PC-9 (cell line): Measurements from ENCODE around the gene ZNF384. TPM values are rescaled to one million over a fixed set of nuclear protein-coding genes. Genes with fewer than 3 reads are reported as not detected.

Experiments
- BruUV-seq: library from RNA; stranded (reverse); fragments of 400-500 nt; replicated peaks from 2 replicates; lab custom pipeline; 2021; lab: Mats Ljungman, UMichigan
- CTCF ChIA-PET: fragments of 300-600 bp; sonication (Branson Sonifier 250); formaldehyde crosslinking; loops from one replicate; lab custom pipeline; 2022; ENCODE audit warnings: antibody characterized with exemption; lab: Charles Lee
- POLR2A ChIA-PET: fragments of 300-600 bp; sonication (Branson Sonifier 250); formaldehyde crosslinking; loops from one replicate; lab custom pipeline; 2022; ENCODE audit warnings: antibody characterized with exemption; ENCODE audit not compliant: unreplicated experiment; lab: Charles Lee
- DNase-seq, 2 experiments: peaks; one replicate each; pipeline versions ENCODE4 v3.0.0 to v3.0.0-alpha.2; 2015 to 2022; ENCODE audit warnings: mixed read lengths in 1 of 2
- H2AFZ ChIP-seq: fragments of 200-600 bp; sonication (generic); 2 replicates; pipeline ENCODE4 v1.8.1; 2017; ENCODE audit warnings: antibody characterized with exemption
- H3F3A ChIP-seq: fragments of 200-600 bp; sonication (generic); 2 replicates; pipeline ENCODE4 v1.8.1; 2017; ENCODE audit warnings: antibody characterized with exemption, mild to moderate bottlenecking, low read depth; ENCODE audit not compliant: insufficient read depth
- H3K27ac ChIP-seq: fragments of 200-600 bp; sonication (generic); 2 replicates; pipeline ENCODE4 v1.6.1; 2016; ENCODE audit warnings: mixed run types
- H3K27me3 ChIP-seq: fragments of 200-600 bp; sonication (generic); 2 replicates; pipeline ENCODE4 v1.6.1; 2016; ENCODE audit warnings: low read depth, mixed run types; ENCODE audit not compliant: insufficient read depth
- H3K36me3 ChIP-seq: fragments of 200-600 bp; sonication (generic); 2 replicates; pipeline ENCODE4 v1.6.1; 2016; ENCODE audit warnings: low read depth, mixed run types
- H3K4me1 ChIP-seq: fragments of 200-600 bp; sonication (generic); replicated peaks from 2 replicates; pipeline ENCODE4 v1.6.1; 2016; ENCODE audit warnings: mixed run types; ENCODE audit not compliant: insufficient read depth
- H3K4me2 ChIP-seq: fragments of 200-600 bp; sonication (generic); 2 replicates; pipeline ENCODE4 v1.6.1; 2017; ENCODE audit warnings: mixed run types
- H3K4me3 ChIP-seq: fragments of 200-600 bp; sonication (generic); 2 replicates; pipeline ENCODE4 v1.6.1; 2016; ENCODE audit warnings: mixed run types
- H3K79me2 ChIP-seq: fragments of 200-600 bp; sonication (generic); 2 replicates; pipeline ENCODE4 v1.6.1; 2017; ENCODE audit warnings: low read depth, mixed run types
- H3K9me2 ChIP-seq: fragments of 200-600 bp; sonication (generic); 2 replicates; pipeline ENCODE4 v1.8.1; 2017; ENCODE audit warnings: mild to moderate bottlenecking; ENCODE audit not compliant: insufficient read depth
- H3K9me3 ChIP-seq: fragments of 200-600 bp; sonication (generic); 2 replicates; pipeline ENCODE4 v1.8.1; 2016; ENCODE audit warnings: low read depth; ENCODE audit not compliant: insufficient read depth
- H4K20me1 ChIP-seq: fragments of 200-600 bp; sonication (generic); 2 replicates; pipeline ENCODE4 v1.8.1; 2017; ENCODE audit not compliant: insufficient read depth
- EZH2 ChIP-seq: fragments of 200-600 bp; sonication (generic); IDR thresholded peaks from 2 replicates; pipeline ENCODE4 v1.8.0; 2017; ENCODE audit warnings: antibody characterized with exemption, low read depth
- intact Hi-C: fragments of 100-400 bp; cut with micrococcal nuclease; formaldehyde crosslinking; loops from one replicate; pipeline ENCODE4 v1.10.0; 2022; ENCODE audit not compliant: unreplicated experiment
- total RNA-seq: library from RNA; stranded (reverse); gene quantifications from 2 replicates; pipeline ENCODE4 v1.2.3, GENCODE V29; 2021
- TF ChIP-seq, protein P1 (sequence below): fragments of 200-600 bp; sonication (generic); conservative IDR thresholded peaks from 2 replicates; pipeline ENCODE4 v1.6.1; 2017; ENCODE audit warnings: mixed run types, antibody characterized with exemption, mild to moderate bottlenecking, moderate library complexity

ZNF384 gene
- total RNA-seq, 1 experiment from 2014 or later = 106 TPM

DNA sequence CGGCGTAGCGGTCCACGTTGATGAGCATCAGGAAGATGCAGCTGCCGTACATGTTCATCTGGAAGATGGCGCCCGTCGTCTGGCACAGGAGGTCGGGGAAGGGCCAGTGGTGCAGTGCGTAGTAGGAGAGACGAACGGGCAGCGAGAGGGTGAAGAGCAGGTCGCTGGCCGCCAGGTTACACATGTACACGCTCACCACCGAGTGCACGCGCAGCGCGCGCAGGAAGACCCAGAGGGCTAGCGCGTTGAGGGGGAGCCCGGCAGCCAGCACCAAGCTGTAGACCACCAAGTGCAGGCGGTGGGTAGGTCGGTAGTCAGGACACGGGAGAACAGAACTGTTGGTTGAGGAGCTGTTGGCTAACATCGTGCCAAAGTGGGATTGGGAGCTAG lies 68.3 kb downstream of the ZNF384 start:
- Histone ChIP-seq H3K27me3 (no peaks in the 10 kb centered on the region), H3K27ac (no peak overlapping the region), H3K9me3 (no peaks in the 10 kb centered on the region), H3K4me1 (no peaks in the 10 kb centered on the region), H3K4me2 (no peak overlapping the region), H3K79me2 (no peaks in the 10 kb centered on the region), H3K36me3 (no peaks in the 10 kb centered on the region), H3F3A (peaks cover 20% of the 10 kb centered on the region), H4K20me1 (no peaks in the 10 kb centered on the region), H2AFZ (no peak overlapping the region), H3K4me3 (no peak overlapping the region), H3K9me2 (no peaks in the 10 kb centered on the region)
- ChIA-PET POLR2A (no interaction called here), CTCF (no interaction called here)
- DNase-seq = no peak
- intact Hi-C loops = loop anchor here (1.0 kb wide), 1 partner anchor 28 kb away; no protein-coding TSS in a partner anchor
- no TSS peak for BruUV-seq
- no peak for TF ChIP-seq EZH2

DNA sequence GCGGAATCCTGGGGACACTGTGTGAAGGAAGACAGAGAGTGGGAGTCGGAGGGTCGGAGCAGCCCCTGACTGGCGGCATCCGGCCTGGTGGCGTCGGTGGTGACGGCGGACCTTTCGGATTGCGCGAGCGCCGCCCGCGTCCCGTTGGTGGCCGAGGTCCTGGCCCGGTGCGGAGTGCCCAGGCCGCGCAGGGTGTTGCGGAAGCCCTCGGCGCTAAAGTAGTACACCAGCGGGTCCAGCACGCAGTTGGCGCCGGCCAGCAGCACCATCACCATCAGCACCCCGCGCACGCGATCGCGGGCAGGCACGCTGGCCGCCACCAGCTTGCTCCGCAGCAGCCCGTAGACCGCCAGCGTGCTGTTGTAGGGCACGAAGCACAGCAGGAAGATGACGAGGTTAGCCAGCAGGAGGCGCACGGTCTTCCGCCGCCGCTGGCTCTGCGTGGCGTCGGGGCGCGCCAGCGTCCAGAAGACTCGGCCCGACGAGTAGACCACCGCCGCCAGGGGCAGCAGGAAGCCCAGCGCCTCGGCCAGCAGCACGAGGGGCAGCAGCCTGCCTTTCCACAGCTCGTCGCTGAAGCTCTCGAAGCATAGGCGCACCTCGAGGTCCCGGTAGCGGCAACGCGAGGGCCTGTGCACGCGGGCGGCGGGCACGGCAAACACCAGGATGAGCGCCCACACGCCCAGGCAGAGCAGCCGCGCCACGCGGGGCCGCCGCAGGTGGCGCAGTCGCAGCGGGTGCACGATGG lies 68.9 kb downstream of the ZNF384 start:
- no peaks in the 10 kb centered on the region for H3K36me3 ChIP-seq
- intact Hi-C loops = no loop called here
- no peaks in the 10 kb centered on the region for H4K20me1 ChIP-seq
- BruUV-seq = no TSS peak
- TF ChIP-seq, protein P1, sequence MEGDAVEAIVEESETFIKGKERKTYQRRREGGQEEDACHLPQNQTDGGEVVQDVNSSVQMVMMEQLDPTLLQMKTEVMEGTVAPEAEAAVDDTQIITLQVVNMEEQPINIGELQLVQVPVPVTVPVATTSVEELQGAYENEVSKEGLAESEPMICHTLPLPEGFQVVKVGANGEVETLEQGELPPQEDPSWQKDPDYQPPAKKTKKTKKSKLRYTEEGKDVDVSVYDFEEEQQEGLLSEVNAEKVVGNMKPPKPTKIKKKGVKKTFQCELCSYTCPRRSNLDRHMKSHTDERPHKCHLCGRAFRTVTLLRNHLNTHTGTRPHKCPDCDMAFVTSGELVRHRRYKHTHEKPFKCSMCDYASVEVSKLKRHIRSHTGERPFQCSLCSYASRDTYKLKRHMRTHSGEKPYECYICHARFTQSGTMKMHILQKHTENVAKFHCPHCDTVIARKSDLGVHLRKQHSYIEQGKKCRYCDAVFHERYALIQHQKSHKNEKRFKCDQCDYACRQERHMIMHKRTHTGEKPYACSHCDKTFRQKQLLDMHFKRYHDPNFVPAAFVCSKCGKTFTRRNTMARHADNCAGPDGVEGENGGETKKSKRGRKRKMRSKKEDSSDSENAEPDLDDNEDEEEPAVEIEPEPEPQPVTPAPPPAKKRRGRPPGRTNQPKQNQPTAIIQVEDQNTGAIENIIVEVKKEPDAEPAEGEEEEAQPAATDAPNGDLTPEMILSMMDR = no peak
- TF ChIP-seq EZH2 = no peak
- no peaks in the 10 kb centered on the region for H3K9me2 ChIP-seq
- no peak overlapping the region for H3K27ac ChIP-seq
- no peaks in the 10 kb centered on the region for H3K4me1 ChIP-seq
- H3K4me2 ChIP-seq = no peak overlapping the region
- no peak overlapping the region for H3K4me3 ChIP-seq
- H2AFZ ChIP-seq = no peak overlapping the region
- no peaks in the 10 kb centered on the region for H3K9me3 ChIP-seq
- ChIA-PET POLR2A (no interaction called here), CTCF (no interaction called here)
- peaks cover 20% of the 10 kb centered on the region for H3F3A ChIP-seq
- DNase-seq = no peak
- no peaks in the 10 kb centered on the region for H3K27me3 ChIP-seq
- no peaks in the 10 kb centered on the region for H3K79me2 ChIP-seq

DNA sequence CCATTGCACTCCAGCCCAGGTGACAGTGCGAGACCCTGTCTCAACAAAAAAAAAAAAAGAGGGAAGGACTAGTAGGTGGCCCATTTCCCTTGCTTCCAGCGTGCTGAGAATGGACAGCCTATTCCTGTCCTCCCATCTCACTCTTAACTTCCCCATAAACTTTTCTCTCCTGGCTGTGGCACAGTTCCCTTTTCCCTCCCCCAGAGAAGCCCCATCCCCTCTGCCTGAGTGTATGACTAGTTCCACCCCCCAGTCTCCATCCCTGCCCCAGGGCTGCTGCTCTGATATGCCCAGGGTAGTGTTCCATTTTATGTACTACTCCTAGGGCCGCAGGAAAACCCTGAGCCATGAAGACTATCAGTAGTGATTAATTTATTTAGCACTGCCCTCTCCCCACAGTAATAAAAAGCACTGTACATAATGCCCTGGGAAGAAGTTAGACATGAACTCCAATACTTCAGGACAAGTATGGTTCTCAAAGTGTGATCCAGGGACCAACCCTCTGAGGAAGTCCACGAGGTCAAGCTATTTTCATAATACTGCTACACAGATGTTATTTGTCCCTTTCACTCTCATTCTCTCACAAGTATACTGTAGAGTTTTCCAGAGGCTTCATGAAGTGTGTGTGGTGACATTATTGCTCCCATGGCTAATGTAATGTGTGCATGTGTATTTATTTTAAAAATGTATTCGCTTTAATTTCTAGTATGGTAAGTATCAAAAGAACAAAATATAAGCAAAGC lies 70.5 kb downstream of the ZNF384 start:
- CTCF ChIA-PET = interaction anchor here (0.7 to 1.7 kb wide), 2 partner anchors 13 to 66 kb away, joined by 3 to 4 read pairs; no protein-coding TSS in a partner anchor
- H3K27ac ChIP-seq = no peak overlapping the region
- H3K4me2 ChIP-seq = no peak overlapping the region
- H3K79me2 ChIP-seq = no peaks in the 10 kb centered on the region
- H3K4me3 ChIP-seq = no peak overlapping the region
- no peaks in the 10 kb centered on the region for H3K27me3 ChIP-seq
- no peak overlapping the region for H2AFZ ChIP-seq
- POLR2A ChIA-PET = no interaction called here
- H3F3A ChIP-seq = peaks cover 30% of the 10 kb centered on the region
- BruUV-seq = no TSS peak
- H4K20me1 ChIP-seq = no peaks in the 10 kb centered on the region
- no peak for TF ChIP-seq EZH2
- TF ChIP-seq, protein P1 = no peak
- no peaks in the 10 kb centered on the region for H3K9me2 ChIP-seq
- H3K4me1 ChIP-seq = peaks cover 10% of the 10 kb centered on the region
- intact Hi-C loops = loop anchor here (10.0 kb wide), 1 partner anchor 346 kb away; no protein-coding TSS in a partner anchor
- no peaks in the 10 kb centered on the region for H3K36me3 ChIP-seq
- no peak for DNase-seq
- H3K9me3 ChIP-seq = no peaks in the 10 kb centered on the region

Other genes starting within 250 kb of the ZNF384 start
- not detected in 2 replicates for gene CD27, start 244.4 kb downstream of the ZNF384 start, total RNA-seq
- gene TAPBPL, start 237.3 kb downstream of the ZNF384 start, total RNA-seq = 26.0 and 27.8 TPM in 2 replicates
- gene VAMP1, start 218.7 kb downstream of the ZNF384 start, total RNA-seq = 7.7 and 9.1 TPM in 2 replicates
- gene MRPL51, start 196.1 kb downstream of the ZNF384 start, total RNA-seq = 432 and 456 TPM in 2 replicates
- gene NCAPD2, start 195.3 kb downstream of the ZNF384 start, total RNA-seq = 220 and 266 TPM in 2 replicates
- gene GAPDH, start 154.9 kb downstream of the ZNF384 start, total RNA-seq = 6,143 and 8,169 TPM in 2 replicates
- 0.65 and 0.70 TPM in 2 replicates for gene IFFO1, start 133.3 kb downstream of the ZNF384 start, total RNA-seq
- gene NOP2, start 121.1 kb downstream of the ZNF384 start, total RNA-seq = 97.5 and 101 TPM in 2 replicates
- gene CHD4, start 82.0 kb downstream of the ZNF384 start, total RNA-seq = 359 and 373 TPM in 2 replicates
- gene LPAR5, start 53.4 kb downstream of the ZNF384 start, total RNA-seq = 14.2 and 14.8 TPM in 2 replicates
- 4.2 and 6.1 TPM in 2 replicates for gene ACRBP, start 41.9 kb downstream of the ZNF384 start, total RNA-seq
- 87.6 and 88.7 TPM in 2 replicates for gene ING4, start 26.3 kb downstream of the ZNF384 start, total RNA-seq
- gene PIANP, start 11.4 kb upstream of the ZNF384 start, total RNA-seq = not detected in 2 replicates
- 88.7 and 116 TPM in 2 replicates for gene COPS7A, start 34.7 kb upstream of the ZNF384 start, total RNA-seq
- gene MLF2, start 63.8 kb upstream of the ZNF384 start, total RNA-seq = 349 and 379 TPM in 2 replicates
- 633 and 910 TPM in 2 replicates for gene PTMS, start 77.0 kb upstream of the ZNF384 start, total RNA-seq
- 9.4 and 10.5 TPM in 2 replicates for gene LAG3, start 83.1 kb upstream of the ZNF384 start, total RNA-seq
- 1.0 and 3.2 TPM in 2 replicates for gene CD4, start 100.2 kb upstream of the ZNF384 start, total RNA-seq
- 2.4 and 3.8 TPM in 2 replicates for gene GPR162, start 132.4 kb upstream of the ZNF384 start, total RNA-seq
- gene P3H3, start 139.0 kb upstream of the ZNF384 start, total RNA-seq = 0.45 and 0.52 TPM in 2 replicates
- gene GNB3, start 151.6 kb upstream of the ZNF384 start, total RNA-seq = not detected in 2 replicates
- 104 and 125 TPM in 2 replicates for gene CDCA3, start 161.9 kb upstream of the ZNF384 start, total RNA-seq
- gene USP5, start 162.8 kb upstream of the ZNF384 start, total RNA-seq = 267 and 308 TPM in 2 replicates
- 1,080 and 1,199 TPM in 2 replicates for gene TPI1, start 178.2 kb upstream of the ZNF384 start, total RNA-seq
- 28.9 and 30.1 TPM in 2 replicates for gene SPSB2, start 183.9 kb upstream of the ZNF384 start, total RNA-seq
- 29.3 and 38.8 TPM in 2 replicates for gene LRRC23, start 215.4 kb upstream of the ZNF384 start, total RNA-seq
- 38.8 and 56.6 TPM in 2 replicates for gene ENO2, start 225.2 kb upstream of the ZNF384 start, total RNA-seq
- gene ATN1, start 238.6 kb upstream of the ZNF384 start, total RNA-seq = 158 and 159 TPM in 2 replicates